Natural killer cell (primary cell): ENCODE measurements around the gene DIAPH2. TPM values are rescaled to one million over a fixed set of nuclear protein-coding genes. Genes with fewer than 3 reads are reported as not detected.

Experiments used
- ATAC-seq, 3 donors: fragments of 150-1000 bp in 2 of 3; fragments of 200-7000 bp in 1 of 3; cut with Tn5 transposase; 1 replicate in 1 of 3; 2 replicates in 2 of 3; pipeline ENCODE4 v1.10.0; 2021; ENCODE audit warnings: mild to moderate bottlenecking in 2 of 3, moderate library complexity in 2 of 3
- DNase-seq, 2 donors: peaks; one replicate each; pipeline versions ENCODE4 v3.0.0 to v3.0.0-alpha.2; 2013 to 2021; ENCODE audit warnings: mixed read lengths in 1 of 2
- H3K27ac ChIP-seq: one replicate; pipeline ENCODE4 v1.5.1; 2013; ENCODE audit warnings: mild to moderate bottlenecking, low read length
- H3K27me3 ChIP-seq: one replicate; pipeline ENCODE4 v1.6.1; 2013; ENCODE audit warnings: low read length; ENCODE audit not compliant: control insufficient read depth, insufficient read depth
- H3K36me3 ChIP-seq: one replicate; pipeline ENCODE4 v1.6.1; 2013; ENCODE audit warnings: low read length; ENCODE audit not compliant: control insufficient read depth, insufficient read depth
- H3K4me1 ChIP-seq: one replicate; pipeline ENCODE4 v1.6.1; 2013; ENCODE audit warnings: low read length; ENCODE audit not compliant: control insufficient read depth, insufficient read depth
- H3K4me3 ChIP-seq: one replicate; pipeline ENCODE4 v1.5.1; 2013; ENCODE audit warnings: low read length
- H3K9me3 ChIP-seq: one replicate; pipeline ENCODE4 v1.6.1; 2013; ENCODE audit warnings: low read length; ENCODE audit not compliant: control insufficient read depth, insufficient read depth
- H3K27ac Mint-ChIP-seq, 2 donors: one replicate each; pipeline ENCODE4 v1.8.0; 2022; ENCODE audit warnings: mild to moderate bottlenecking in 2 of 2, mixed read lengths in 2 of 2, moderate library complexity in 1 of 2
- H3K27me3 Mint-ChIP-seq, 2 donors: one replicate each; pipeline ENCODE4 v1.8.0; 2022; ENCODE audit warnings: low read depth in 2 of 2, mixed read lengths in 2 of 2
- H3K36me3 Mint-ChIP-seq: one replicate; pipeline ENCODE4 v1.8.0; 2022; ENCODE audit warnings: mixed read lengths
- H3K4me1 Mint-ChIP-seq, 2 donors: one replicate each; pipeline ENCODE4 v1.8.0; 2022; ENCODE audit warnings: mixed read lengths in 2 of 2
- H3K4me3 Mint-ChIP-seq: one replicate; pipeline ENCODE4 v1.8.0; 2022; ENCODE audit warnings: mild to moderate bottlenecking, moderate library complexity, mixed read lengths
- H3K9me3 Mint-ChIP-seq, 2 donors: one replicate each; pipeline ENCODE4 v1.8.0; 2022; ENCODE audit warnings: mixed read lengths in 2 of 2
- WGBS: methylation state at CpG from one replicate; pipeline ENCODE4 v1.1.7; 2013; ENCODE audit warnings: missing lambda C conversion rate; ENCODE audit not compliant: insufficient coverage; 5-methylcytosine and 5-hydroxymethylcytosine counted together
- intact Hi-C: fragments of 100-400 bp; cut with micrococcal nuclease; formaldehyde crosslinking; loops from one replicate; pipeline ENCODE4 v1.14.2; 2022
- total RNA-seq, 4 donors: library from RNA; stranded (reverse); fragments of 120-200 nt in 1 of 4; gene quantifications; one replicate each; pipeline versions ENCODE4 v1.2.3 to v1.2.4, GENCODE V29; 2013 to 2022
- TF ChIP-seq, protein P1 (sequence below): fragments of 200-600 bp; IDR thresholded peaks from one replicate; pipeline ENCODE4 v1.8.0; 2022; ENCODE audit warnings: antibody characterized with exemption

DIAPH2 gene
- total RNA-seq, 3 donors from 2014 or later (not counting 1 experiment from before 2014, with no cell fraction given), result 17.0 to 18.2 (median 17.0) TPM

DNA sequence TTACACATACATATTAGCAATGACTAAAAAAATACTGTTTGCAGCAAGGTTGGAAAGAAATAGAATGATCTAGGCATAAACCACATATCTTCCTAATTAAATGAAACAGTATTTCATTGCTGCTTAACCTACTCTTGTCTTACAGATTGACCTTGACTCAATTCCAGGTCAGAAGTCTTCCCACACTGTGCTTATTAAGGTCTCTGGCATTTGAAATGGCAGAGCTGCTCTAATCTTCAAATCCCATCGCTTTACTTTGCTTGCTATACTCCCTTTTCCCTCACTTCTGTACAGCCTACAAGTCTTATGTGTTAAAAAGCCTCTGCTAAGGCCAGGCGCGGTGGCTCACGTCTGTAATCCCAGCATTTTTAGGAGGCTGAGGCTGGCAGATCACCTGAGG lies 623.5 kb downstream of the DIAPH2 start:
- H3K27ac ChIP-seq, result no peak overlapping the region
- Mint-ChIP-seq H3K36me3 (no peaks in the 10 kb centered on the region), H3K4me3 (no peak overlapping the region), H3K27me3 (no peaks in the 10 kb centered on the region), H3K9me3 (no peaks in the 10 kb centered on the region), H3K27ac (no peak overlapping the region), H3K4me1 (no peaks in the 10 kb centered on the region)
- H3K9me3 ChIP-seq, result no peaks in the 10 kb centered on the region
- no peaks in the 10 kb centered on the region for H3K4me1 ChIP-seq
- H3K4me3 ChIP-seq, result no peak overlapping the region
- intact Hi-C loops, result no loop called here
- no peaks in the 10 kb centered on the region for H3K36me3 ChIP-seq
- H3K27me3 ChIP-seq, result no peaks in the 10 kb centered on the region
- TF ChIP-seq, protein P1, sequence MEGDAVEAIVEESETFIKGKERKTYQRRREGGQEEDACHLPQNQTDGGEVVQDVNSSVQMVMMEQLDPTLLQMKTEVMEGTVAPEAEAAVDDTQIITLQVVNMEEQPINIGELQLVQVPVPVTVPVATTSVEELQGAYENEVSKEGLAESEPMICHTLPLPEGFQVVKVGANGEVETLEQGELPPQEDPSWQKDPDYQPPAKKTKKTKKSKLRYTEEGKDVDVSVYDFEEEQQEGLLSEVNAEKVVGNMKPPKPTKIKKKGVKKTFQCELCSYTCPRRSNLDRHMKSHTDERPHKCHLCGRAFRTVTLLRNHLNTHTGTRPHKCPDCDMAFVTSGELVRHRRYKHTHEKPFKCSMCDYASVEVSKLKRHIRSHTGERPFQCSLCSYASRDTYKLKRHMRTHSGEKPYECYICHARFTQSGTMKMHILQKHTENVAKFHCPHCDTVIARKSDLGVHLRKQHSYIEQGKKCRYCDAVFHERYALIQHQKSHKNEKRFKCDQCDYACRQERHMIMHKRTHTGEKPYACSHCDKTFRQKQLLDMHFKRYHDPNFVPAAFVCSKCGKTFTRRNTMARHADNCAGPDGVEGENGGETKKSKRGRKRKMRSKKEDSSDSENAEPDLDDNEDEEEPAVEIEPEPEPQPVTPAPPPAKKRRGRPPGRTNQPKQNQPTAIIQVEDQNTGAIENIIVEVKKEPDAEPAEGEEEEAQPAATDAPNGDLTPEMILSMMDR, result no peak
- DNase-seq, result no peak
- no peak for ATAC-seq
- WGBS, result 98% methylated on average over 4 of the region's 4 CpGs

DNA sequence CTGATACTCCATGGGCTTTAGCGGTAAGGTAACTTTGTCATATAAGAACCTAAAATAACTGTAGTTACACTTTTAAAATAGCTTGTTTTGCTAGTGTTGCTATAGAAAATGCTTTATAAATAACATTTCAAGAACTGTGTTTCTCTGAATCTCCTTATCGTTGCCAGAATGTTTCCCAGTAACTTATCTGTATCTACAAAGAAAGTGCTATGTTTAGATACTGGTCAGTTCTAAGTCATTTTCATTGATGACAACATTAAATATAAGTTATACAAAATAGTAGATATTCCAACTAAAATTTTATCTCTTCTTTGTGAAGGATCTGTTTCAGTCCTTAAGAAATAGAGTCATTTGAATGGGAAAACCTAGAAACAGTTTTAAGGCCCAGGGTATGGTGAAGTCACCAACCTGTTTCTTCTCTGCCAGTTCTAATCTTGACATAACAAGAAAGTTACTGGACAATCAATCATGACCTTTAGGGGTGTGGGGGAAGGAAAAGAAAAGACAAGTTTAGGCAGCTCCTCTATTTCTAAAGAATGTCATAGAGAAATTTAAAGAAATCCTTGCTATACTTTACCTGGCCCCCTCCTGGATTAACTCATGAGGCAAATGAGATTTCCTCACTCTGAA lies 625.0 kb downstream of the DIAPH2 start:
- ATAC-seq (no peak), DNase-seq (no peak)
- Histone ChIP-seq H3K4me3 (no peak overlapping the region), H3K27ac (no peak overlapping the region), H3K9me3 (no peaks in the 10 kb centered on the region), H3K36me3 (no peaks in the 10 kb centered on the region), H3K27me3 (no peaks in the 10 kb centered on the region), H3K4me1 (no peaks in the 10 kb centered on the region)
- no CpG with 5 or more reads among the region's 2 CpGs for WGBS
- H3K4me3 Mint-ChIP-seq, result no peak overlapping the region
- no peaks in the 10 kb centered on the region for H3K27me3 Mint-ChIP-seq
- no peaks in the 10 kb centered on the region for H3K36me3 Mint-ChIP-seq
- no peak overlapping the region for H3K27ac Mint-ChIP-seq
- H3K9me3 Mint-ChIP-seq, result no peaks in the 10 kb centered on the region
- intact Hi-C loops, result no loop called here
- H3K4me1 Mint-ChIP-seq, result no peaks in the 10 kb centered on the region
- TF ChIP-seq, protein P1, result no peak

DNA sequence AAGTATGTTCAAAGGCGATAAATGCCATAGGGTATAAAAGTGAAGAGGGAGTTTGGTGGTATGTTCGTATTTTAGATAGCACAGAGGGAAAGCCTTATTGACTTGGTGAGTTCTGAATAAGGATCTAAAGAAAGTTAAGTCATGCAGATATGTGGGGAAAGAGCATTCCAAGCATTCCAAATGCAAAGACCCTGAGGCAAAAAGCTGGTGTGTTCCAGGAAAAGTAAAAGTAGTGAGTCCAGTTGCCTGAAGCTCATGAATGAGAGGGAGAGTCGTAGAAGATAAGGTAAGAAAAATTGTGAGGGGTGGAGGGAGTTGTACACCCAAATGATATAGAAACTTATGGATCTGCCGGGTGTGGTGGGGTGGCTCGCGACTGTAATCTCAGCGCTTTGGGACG lies 625.7 kb downstream of the DIAPH2 start:
- Mint-ChIP-seq H3K36me3 (no peaks in the 10 kb centered on the region), H3K9me3 (no peaks in the 10 kb centered on the region), H3K27me3 (no peaks in the 10 kb centered on the region), H3K4me1 (no peaks in the 10 kb centered on the region), H3K4me3 (no peak overlapping the region), H3K27ac (no peak overlapping the region)
- TF ChIP-seq, protein P1, result no peak
- 100% methylated on average over 3 of the region's 8 CpGs for WGBS
- ATAC-seq (no peak), DNase-seq (no peak)
- no peaks in the 10 kb centered on the region for H3K27me3 ChIP-seq
- no peak overlapping the region for H3K27ac ChIP-seq
- H3K4me3 ChIP-seq, result no peak overlapping the region
- no peaks in the 10 kb centered on the region for H3K4me1 ChIP-seq
- intact Hi-C loops, result no loop called here
- no peaks in the 10 kb centered on the region for H3K9me3 ChIP-seq
- no peaks in the 10 kb centered on the region for H3K36me3 ChIP-seq
